ENCODE measurements around the gene TNS1. TPM values are rescaled to one million over a fixed set of nuclear protein-coding genes. Genes with fewer than 3 reads are reported as not detected.

Gene TNS1
- total and polyA plus RNA-seq, 10 of the 15 experiments (the other 5 are each of a cell fraction or from before 2014, with no cell fraction given): 0.05 to 0.44 TPM; not detected in 8

DNA sequence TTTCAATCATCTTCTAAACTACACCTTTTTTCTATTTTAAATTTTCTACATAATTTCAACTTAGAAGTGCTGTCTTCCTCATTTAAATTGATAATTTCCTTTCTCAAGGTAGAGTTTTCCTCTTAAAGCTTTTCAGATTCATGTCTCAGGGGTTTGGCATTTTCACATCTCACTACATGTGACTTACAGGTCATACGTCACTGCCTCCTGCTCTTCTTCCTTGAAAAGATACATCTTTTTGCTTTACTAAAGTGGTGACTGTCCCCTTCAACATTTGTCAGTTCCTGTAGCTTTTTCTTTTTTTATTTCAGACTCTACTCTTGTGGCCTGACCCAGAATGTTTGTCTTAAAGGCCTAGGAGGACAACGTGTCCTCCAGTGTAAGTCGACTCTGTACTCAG lies 49.1 kb upstream of the TNS1 start:
- TF ChIP-seq, protein P1, sequence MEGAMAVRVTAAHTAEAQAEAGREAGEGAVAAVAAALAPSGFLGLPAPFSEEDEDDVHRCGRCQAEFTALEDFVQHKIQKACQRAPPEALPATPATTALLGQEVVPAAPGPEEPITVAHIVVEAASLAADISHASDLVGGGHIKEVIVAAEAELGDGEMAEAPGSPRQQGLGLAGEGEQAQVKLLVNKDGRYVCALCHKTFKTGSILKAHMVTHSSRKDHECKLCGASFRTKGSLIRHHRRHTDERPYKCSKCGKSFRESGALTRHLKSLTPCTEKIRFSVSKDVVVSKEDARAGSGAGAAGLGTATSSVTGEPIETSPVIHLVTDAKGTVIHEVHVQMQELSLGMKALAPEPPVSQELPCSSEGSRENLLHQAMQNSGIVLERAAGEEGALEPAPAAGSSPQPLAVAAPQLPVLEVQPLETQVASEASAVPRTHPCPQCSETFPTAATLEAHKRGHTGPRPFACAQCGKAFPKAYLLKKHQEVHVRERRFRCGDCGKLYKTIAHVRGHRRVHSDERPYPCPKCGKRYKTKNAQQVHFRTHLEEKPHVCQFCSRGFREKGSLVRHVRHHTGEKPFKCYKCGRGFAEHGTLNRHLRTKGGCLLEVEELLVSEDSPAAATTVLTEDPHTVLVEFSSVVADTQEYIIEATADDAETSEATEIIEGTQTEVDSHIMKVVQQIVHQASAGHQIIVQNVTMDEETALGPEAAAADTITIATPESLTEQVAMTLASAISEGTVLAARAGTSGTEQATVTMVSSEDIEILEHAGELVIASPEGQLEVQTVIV (IDR thresholded peaks at IDR 0.05; ENCODE audit: borderline replicate concordance, partially characterized antibody): no peak
- TF ChIP-seq, protein P2, sequence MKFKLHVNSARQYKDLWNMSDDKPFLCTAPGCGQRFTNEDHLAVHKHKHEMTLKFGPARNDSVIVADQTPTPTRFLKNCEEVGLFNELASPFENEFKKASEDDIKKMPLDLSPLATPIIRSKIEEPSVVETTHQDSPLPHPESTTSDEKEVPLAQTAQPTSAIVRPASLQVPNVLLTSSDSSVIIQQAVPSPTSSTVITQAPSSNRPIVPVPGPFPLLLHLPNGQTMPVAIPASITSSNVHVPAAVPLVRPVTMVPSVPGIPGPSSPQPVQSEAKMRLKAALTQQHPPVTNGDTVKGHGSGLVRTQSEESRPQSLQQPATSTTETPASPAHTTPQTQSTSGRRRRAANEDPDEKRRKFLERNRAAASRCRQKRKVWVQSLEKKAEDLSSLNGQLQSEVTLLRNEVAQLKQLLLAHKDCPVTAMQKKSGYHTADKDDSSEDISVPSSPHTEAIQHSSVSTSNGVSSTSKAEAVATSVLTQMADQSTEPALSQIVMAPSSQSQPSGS (IDR thresholded peaks at IDR 0.05; ENCODE audit: low read length): no peak
- no peak for TF ChIP-seq SREBF1 (IDR thresholded peaks at IDR 0.05; ENCODE audit: low read length)
- TF ChIP-seq TCF12 (IDR thresholded peaks at IDR 0.05; ENCODE audit: low read depth, low read length): no peak
- TF ChIP-seq, protein P3, sequence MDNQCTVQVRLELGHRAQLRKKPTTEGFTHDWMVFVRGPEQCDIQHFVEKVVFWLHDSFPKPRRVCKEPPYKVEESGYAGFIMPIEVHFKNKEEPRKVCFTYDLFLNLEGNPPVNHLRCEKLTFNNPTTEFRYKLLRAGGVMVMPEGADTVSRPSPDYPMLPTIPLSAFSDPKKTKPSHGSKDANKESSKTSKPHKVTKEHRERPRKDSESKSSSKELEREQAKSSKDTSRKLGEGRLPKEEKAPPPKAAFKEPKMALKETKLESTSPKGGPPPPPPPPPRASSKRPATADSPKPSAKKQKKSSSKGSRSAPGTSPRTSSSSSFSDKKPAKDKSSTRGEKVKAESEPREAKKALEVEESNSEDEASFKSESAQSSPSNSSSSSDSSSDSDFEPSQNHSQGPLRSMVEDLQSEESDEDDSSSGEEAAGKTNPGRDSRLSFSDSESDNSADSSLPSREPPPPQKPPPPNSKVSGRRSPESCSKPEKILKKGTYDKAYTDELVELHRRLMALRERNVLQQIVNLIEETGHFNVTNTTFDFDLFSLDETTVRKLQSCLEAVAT (IDR thresholded peaks at IDR 0.05): no peak
- no peak for TF ChIP-seq CREB1 (IDR thresholded peaks at IDR 0.05; ENCODE audit: low read depth)
- H3K9me3 ChIP-seq (replicated peaks; ENCODE audit: control insufficient read depth, insufficient read depth, low read length): peaks cover 6% of the 10 kb centered on the region; the same call in 2 of the 3 replicates
- CTCF ChIA-PET: interaction anchor here (1.4 to 2.1 kb wide), 3 partner anchors 16 to 18 kb away, joined by 3 to 10 read pairs (median 6); partner anchors contain the start of gene RUFY4
- WGBS (ENCODE audit: insufficient coverage, insufficient replicate concordance, low lambda C conversion rate, missing lambda C conversion rate): 70% methylated on average over 3 of the region's 3 CpGs
- no peak overlapping the region for H2AFZ ChIP-seq (ENCODE audit: control insufficient read depth, low read depth, low read length)
- intact Hi-C loops (cut with micrococcal nuclease; ENCODE audit: unreplicated experiment): no loop called here
- no peaks in the 10 kb centered on the region for H4K20me1 ChIP-seq (ENCODE audit: control insufficient read depth, insufficient read depth)
- peaks cover 6% of the 10 kb centered on the region; the same call in 1 of the 2 replicates for H3K4me1 ChIP-seq (ENCODE audit: control insufficient read depth, insufficient read depth, low read length)
- POLR2A ChIA-PET: no interaction called here
- no peak overlapping the region for H3K27ac ChIP-seq (ENCODE audit: control insufficient read depth, insufficient read depth)
- H3K79me2 ChIP-seq (ENCODE audit: control insufficient read depth, insufficient read depth, low read length): no peaks in the 10 kb centered on the region
- H3K4me2 ChIP-seq (ENCODE audit: control insufficient read depth, insufficient read depth): no peak overlapping the region
- SMC1A ChIA-PET (ENCODE audit: uncharacterized antibody, unreplicated experiment): interaction anchor here (2.2 kb wide), 1 partner anchor 11 kb away, joined by 11 read pairs; no protein-coding TSS in a partner anchor
- in situ Hi-C loops (cut with MboI): no loop called here
- ATAC-seq: no peak
- no peaks in the 10 kb centered on the region for H3K36me3 ChIP-seq (ENCODE audit: control insufficient read depth in 2 of 2, insufficient read depth in 2 of 2, low read length in 1 of 2)
- RAD21 ChIA-PET (ENCODE audit: unreplicated experiment): interaction anchor here (1.0 kb wide), 1 partner anchor 11 kb away, joined by 3 read pairs; no protein-coding TSS in a partner anchor
- no peak overlapping the region for H3K4me3 ChIP-seq
- no peaks in the 10 kb centered on the region for H3K27me3 ChIP-seq (replicated peaks in 1 of 2; ENCODE audit: control insufficient read depth in 2 of 2, insufficient read depth in 2 of 2, low read length in 1 of 2)
- no peak for DNase-seq (ENCODE audit: low read depth, low spot score)
- no peak overlapping the region for H3K9ac ChIP-seq (ENCODE audit: control insufficient read depth, insufficient read depth, low read length)
- no TSS peak for BruUV-seq (replicated peaks)
- no peak for FAIRE-seq
